Adrenal gland (tissue), 12 donors: ENCODE results near the gene SLC4A1. TPM values are rescaled to one million over a fixed set of nuclear protein-coding genes. Genes with fewer than 3 reads are reported as not detected.

Source experiments
- DNase-seq, 7 donors: peaks; one replicate each; pipeline ENCODE4 v3.0.0-alpha.2; 2019 to 2020
- H3K27ac ChIP-seq, 5 donors: fragments of 200-600 bp; sonication (generic) in 4 of 5; 1 replicate in 3 of 5; 2 replicates in 2 of 5; pipeline versions ENCODE4 v1.5.1 to v1.8.0; 2016 to 2020; ENCODE audit warnings: mild to moderate bottlenecking in 1 of 5
- H3K27me3 ChIP-seq: fragments of 200-600 bp; 2 replicates; pipeline ENCODE4 v1.8.0; 2021
- H3K36me3 ChIP-seq, 2 donors: fragments of 200-600 bp; replicated peaks in 1 of 2; 1 replicate in 1 of 2; 2 replicates in 1 of 2; pipeline versions ENCODE4 v1.5.1 to v1.8.0; 2018 to 2022
- H3K4me1 ChIP-seq, 2 donors: fragments of 200-600 bp; replicated peaks in 1 of 2; 1 replicate in 1 of 2; 2 replicates in 1 of 2; pipeline versions ENCODE4 v1.5.1 to v1.8.0; 2018 to 2021
- H3K4me3 ChIP-seq, 4 donors: fragments of 200-600 bp; sonication (generic) in 3 of 4; one replicate each; pipeline ENCODE4 v1.5.1; 2016 to 2018
- H3K9me3 ChIP-seq, 3 donors: fragments of 200-600 bp; sonication (generic) in 1 of 3; replicated peaks in 1 of 3; 1 replicate in 2 of 3; 2 replicates in 1 of 3; pipeline versions ENCODE4 v1.5.1 to v1.8.0; 2016 to 2021
- CTCF ChIP-seq, 6 experiments: fragments of 450-650 bp in 4 of 6; fragments of 200-600 bp in 2 of 6; sonication (generic) in 1 of 6; IDR thresholded peaks; 1 replicate in 5 of 6; 2 replicates in 1 of 6; pipeline versions ENCODE4 v1.5.1 to v1.8.0; 2016 to 2021; ENCODE audit warnings: antibody characterized with exemption in 6 of 6, mild to moderate bottlenecking in 2 of 6, moderate library complexity in 1 of 6
- POLR2A ChIP-seq, 2 donors: fragments of 450-650 bp; IDR thresholded peaks; one replicate each; pipeline ENCODE4 v1.6.1; 2017; ENCODE audit warnings: antibody characterized with exemption in 2 of 2, mild to moderate bottlenecking in 2 of 2, moderate library complexity in 1 of 2
- whole genome bisulfite sequencing, 4 donors: extraction: QIAGEN DNeasy Blood & Tissue Kit in 2 of 4; methylation state at CpG; one replicate each; pipeline versions ENCODE4 v1.1.5 to v1.1.7; 2013 to 2017; 5-methylcytosine and 5-hydroxymethylcytosine counted together
- intact Hi-C, 2 donors: fragments of 100-400 bp; cut with DNase I; formaldehyde crosslinking; loops; one replicate each; pipeline versions ENCODE4 v1.14.1 to v1.15.0; 2022 to 2023
- polyA plus RNA-seq, 3 donors: library from polyadenylated mRNA; stranded (reverse); fragments of 200-250 nt in 2 of 3; fragments of 350-450 nt in 1 of 3; fragmentation: Illumina TruSeq in 1 of 3; extraction: RNeasy Lipid Tissue Mini Kit (QIAGEN cat#74804) in 1 of 3; gene quantifications; one replicate each; pipeline ENCODE4 v1.2.3, GENCODE V29; 2013 to 2014
- total RNA-seq, 9 donors: library from RNA; depleted of rRNA in 4 of 9; stranded (reverse); fragments of >200 nt in 4 of 9; fragments of 120-200 nt in 1 of 9; fragmentation: NEBNext Ultra II Directional in 1 of 9; extraction: Animal tissue kit (Norgen Biotek cat#: 25700) in 1 of 9; gene quantifications; one replicate each; pipeline versions ENCODE4 v1.1.0 to v1.2.4, GENCODE V29; 2013 to 2023
- donor health status: healthy with polysubstance abuse.
- donor health status: Bipolar disorder and iron deficiency.
- donor health status: DM: yes; HTN: yes; CAD: no.
- donor health status: DM: no; HTN: no; CAD: no.
- donor health status: DM: no; HTN: no; CAD: no.
- donor health status: DM: yes; HTN: yes; CAD: no.

The SLC4A1 gene
- total and polyA plus RNA-seq, 12 donors, result 0.13 to 8.5 (median 0.17) TPM; not detected in 6

GRCh38 chr17:44216173-44216572, 51.8 kb downstream of the SLC4A1 start:
- TF ChIP-seq CTCF (IDR thresholded peaks at IDR 0.05), result no peak
- TF ChIP-seq POLR2A (IDR thresholded peaks at IDR 0.05), result no peak
- Histone ChIP-seq H3K9me3 (no peaks in the 10 kb centered on the region), H3K27me3 (no peaks in the 10 kb centered on the region), H3K4me3 (no peak overlapping the region), H3K27ac (no peak overlapping the region), H3K4me1 (peaks cover 12 to 38% of the 10 kb centered on the region in 2 donors), H3K36me3 (peaks cover 0 to 32% of the 10 kb centered on the region in 2 donors)
- WGBS, 4 donors, result 67 to 78% (median 72%) methylated on average over 5 of the region's 5 CpGs
- intact Hi-C loops, result no loop called here
- no peak for DNase-seq

- no peak for DNase-seq
- H3K9me3 ChIP-seq, result no peaks in the 10 kb centered on the region
- no peak overlapping the region for H3K4me3 ChIP-seq
- TF ChIP-seq CTCF (IDR thresholded peaks at IDR 0.05) (no peak), POLR2A (IDR thresholded peaks at IDR 0.05) (no peak)
- peaks cover 22 to 50% of the 10 kb centered on the region in 2 donors for H3K4me1 ChIP-seq
- peaks cover 0 to 38% of the 10 kb centered on the region in 2 donors for H3K36me3 ChIP-seq
- H3K27me3 ChIP-seq, result no peaks in the 10 kb centered on the region
- intact Hi-C loops, result loop anchor here in 1 of 2 donors (5.0 kb wide), 1 partner anchor 137 kb away; no protein-coding TSS in a partner anchor
- no peak overlapping the region for H3K27ac ChIP-seq
- WGBS, 4 donors, result 85 to 89% (median 86%) methylated on average over 6 of the region's 6 CpGs
These were observed 53.0 kb downstream of the SLC4A1 start for GRCh38 chr17:44214896-44215295.

GRCh38 chr17:44214230-44214494, 53.8 kb downstream of the SLC4A1 start:
- Histone ChIP-seq H3K4me1 (peaks cover 22 to 50% of the 10 kb centered on the region in 2 donors), H3K9me3 (no peaks in the 10 kb centered on the region), H3K27me3 (no peaks in the 10 kb centered on the region), H3K4me3 (no peak overlapping the region), H3K36me3 (peaks cover 0 to 46% of the 10 kb centered on the region in 2 donors), H3K27ac (no peak overlapping the region)
- WGBS, 4 donors, result 86 to 100% (median 93%) methylated on average over 1 of the region's 1 CpG
- no peak for TF ChIP-seq POLR2A (IDR thresholded peaks at IDR 0.05)
- no peak for TF ChIP-seq CTCF (IDR thresholded peaks at IDR 0.05)
- intact Hi-C loops, result loop anchor here in 1 of 2 donors (5.0 kb wide), 1 partner anchor 138 kb away; no protein-coding TSS in a partner anchor
- no peak for DNase-seq

GRCh38 chr17:44213403-44214229, 54.3 kb downstream of the SLC4A1 start:
- no peak overlapping the region for H3K4me3 ChIP-seq
- H3K27me3 ChIP-seq, result no peaks in the 10 kb centered on the region
- TF ChIP-seq CTCF (IDR thresholded peaks at IDR 0.05) (no peak), POLR2A (IDR thresholded peaks at IDR 0.05) (no peak)
- no peak overlapping the region for H3K27ac ChIP-seq
- H3K36me3 ChIP-seq, result peaks cover 0 to 51% of the 10 kb centered on the region in 2 donors
- intact Hi-C loops, result loop anchor here in 1 of 2 donors (5.0 kb wide), 1 partner anchor 139 kb away; no protein-coding TSS in a partner anchor
- DNase-seq, result no peak
- H3K4me1 ChIP-seq, result peaks cover 22 to 50% of the 10 kb centered on the region in 2 donors
- no peaks in the 10 kb centered on the region for H3K9me3 ChIP-seq
- 87 to 91% (median 90%) methylated on average over 11 to 15 of the region's 15 CpGs for WGBS, 4 donors
